HG02642 (cell line): ENCODE measurements around the gene XPNPEP1.

Source experiments
- ATAC-seq: cut with Tn5 transposase; IDR thresholded peaks from one replicate; pipeline ENCODE4 v1.9.1; 2021; ENCODE audit warnings: mild to moderate bottlenecking; ENCODE audit not compliant: unreplicated experiment, poor library complexity

XPNPEP1 gene

DNA sequence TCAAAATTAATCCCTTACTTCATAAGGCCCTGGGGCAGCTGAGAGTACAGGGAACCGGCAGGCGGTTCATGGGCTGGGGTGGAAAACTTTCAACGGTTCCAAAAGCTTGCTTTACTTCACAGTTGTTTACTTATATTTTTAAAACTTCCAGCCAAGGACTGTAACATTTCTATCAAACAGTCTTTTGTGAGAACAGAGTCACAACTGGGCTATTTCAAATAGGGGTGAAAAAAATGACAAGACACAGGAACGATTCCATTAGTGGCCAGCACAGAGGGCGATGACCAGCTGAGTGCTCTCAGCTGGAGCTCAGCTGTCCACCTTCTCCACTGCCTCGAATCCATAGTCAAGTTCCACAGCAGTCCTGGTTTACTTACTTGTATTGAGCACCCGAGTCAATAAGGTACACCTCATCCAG is 48.2 kb downstream of the XPNPEP1 start:
- ATAC-seq = no peak

DNA sequence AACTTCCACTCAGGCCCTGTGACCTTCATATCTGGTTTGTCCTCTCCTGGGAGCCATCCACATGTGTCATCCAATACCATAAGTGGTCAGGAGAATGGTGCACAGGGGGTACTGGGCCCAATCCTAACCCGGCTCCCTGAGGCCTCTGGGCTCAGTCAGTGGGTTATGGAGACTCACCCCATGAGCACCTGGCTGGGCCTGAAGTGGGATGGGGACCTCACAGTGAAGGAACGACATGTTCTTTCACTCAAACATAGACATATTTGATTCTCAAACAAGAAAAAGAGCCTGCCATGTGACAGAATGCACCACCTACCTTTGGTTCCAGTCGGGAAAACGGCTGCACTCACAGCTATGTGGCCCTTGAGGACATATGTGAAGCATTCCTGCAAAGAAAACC is 51.8 kb downstream of the XPNPEP1 start:
- no peak for ATAC-seq

DNA sequence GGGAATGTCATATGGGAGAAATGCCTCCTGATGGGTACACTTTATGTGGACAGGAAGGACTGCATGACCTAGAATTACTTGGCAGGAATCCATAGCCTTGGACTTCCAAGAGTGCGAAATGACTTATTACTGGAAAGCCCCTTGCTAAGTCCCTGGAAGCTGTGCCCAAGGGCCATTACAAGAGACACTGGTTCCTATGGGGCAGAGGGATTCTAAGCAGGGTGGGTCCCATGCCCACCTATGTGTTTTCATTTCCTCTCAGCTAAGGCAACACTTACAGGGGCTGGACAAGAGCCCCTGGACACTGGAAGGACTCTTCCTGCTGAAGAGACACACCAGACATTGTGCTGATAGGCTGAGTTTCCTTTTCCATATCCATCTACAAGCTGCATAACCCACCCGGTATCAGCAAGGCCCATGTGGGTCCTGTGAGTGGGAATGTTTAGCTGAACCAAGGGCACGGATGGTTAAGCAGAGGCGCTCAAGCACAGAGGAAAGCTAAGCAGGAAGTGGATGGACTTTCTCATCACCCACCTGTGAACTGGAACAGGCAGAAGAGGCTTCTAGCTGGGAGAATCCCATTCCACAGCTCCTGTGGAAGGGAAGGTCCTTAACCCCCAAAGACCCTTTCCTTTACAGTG is 56.2 kb downstream of the XPNPEP1 start:
- no peak for ATAC-seq

DNA sequence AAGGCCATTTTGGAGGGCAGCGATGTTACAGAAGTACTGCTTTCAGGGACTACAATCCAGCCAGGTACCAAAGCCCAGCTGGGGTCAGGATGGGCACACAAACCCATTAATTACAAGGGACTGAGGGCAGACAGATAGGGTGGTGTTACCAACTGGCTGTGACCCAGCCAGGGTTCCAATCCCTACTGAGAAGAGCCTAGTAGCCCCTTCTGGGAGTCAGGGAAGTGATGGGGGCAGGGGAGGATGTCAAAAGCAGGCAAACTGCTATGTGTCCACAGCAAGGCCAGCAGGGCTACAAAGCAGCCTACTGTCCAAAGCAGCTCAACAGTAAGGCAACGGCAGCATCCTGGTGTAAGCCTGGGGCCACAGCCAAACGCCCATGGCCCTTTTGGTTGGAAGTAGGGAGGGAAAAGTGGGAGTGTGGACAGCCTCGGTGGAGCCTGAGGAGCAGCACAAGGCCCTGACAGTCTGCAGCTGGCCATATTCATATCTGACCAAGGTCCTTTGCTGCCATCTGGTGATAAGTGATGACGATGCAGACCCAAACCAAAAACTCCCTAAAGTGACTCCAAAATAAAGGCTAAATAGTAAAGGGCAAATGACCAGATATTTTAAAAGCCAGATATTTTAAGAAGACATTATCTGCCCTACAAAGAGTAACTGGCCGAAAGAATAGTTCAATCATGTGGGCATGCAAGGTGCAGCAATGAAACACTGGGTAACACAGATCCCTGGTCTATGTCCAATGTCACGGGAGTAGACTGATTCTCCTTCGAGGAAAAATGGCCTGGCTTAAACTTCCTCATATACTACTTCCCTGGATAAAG is 56.9 kb downstream of the XPNPEP1 start:
- ATAC-seq = no peak

DNA sequence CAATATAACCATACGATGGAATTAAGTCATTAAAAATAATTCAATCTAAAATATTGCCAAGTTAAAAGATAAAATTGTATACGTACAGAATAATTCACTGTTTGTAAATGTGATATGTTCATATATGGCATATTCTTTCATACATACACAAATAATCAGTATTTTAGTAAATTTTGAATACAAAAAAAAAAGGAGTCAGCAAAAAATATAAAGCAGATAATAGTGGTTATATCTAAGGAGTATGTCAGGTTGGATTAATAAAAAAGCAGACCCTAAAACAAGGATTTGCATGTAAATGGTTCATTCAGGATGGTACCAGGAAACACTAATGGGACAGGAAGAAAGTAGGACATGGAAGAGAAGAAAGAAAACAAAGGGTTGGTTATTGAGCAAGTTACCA is 59.5 kb downstream of the XPNPEP1 start:
- ATAC-seq = no peak

DNA sequence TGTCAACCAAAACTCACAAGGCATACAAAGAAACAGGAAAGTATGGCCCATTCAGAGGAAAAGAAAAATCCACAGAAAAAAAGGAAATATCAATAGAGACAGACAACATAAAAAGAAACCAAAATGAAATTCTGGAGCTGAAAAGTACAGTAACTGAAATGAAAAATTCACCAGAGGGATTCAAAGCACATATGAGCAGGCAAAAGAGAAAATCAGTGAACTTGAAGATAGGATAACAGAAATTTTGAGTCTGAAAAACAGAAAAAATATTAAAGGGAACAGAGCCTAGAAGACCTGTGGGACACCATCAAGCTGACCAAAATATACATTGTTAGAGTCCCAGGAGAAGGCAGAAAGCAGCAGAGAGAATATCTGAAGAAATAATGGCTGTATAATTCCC is 60.6 kb downstream of the XPNPEP1 start:
- no peak for ATAC-seq

DNA sequence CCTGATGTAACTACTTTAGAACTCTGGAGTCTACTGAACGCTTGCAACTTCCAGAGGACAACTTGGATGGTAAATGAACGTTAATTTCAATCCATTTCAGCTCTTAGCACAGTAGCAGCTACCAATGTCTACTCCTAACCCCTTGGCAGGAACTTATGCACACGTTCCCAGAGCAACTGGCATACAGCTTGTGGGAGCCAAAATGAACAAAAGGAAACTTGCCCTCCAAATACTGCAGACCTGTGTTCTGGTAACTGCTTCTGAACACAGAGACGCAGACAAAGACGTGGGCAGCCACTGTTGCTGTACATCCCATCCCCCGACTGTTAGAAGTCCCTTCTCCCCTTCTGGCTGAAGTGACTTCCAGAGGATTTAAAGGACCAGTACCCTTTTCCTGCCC is 61.3 kb downstream of the XPNPEP1 start:
- ATAC-seq = no peak

DNA sequence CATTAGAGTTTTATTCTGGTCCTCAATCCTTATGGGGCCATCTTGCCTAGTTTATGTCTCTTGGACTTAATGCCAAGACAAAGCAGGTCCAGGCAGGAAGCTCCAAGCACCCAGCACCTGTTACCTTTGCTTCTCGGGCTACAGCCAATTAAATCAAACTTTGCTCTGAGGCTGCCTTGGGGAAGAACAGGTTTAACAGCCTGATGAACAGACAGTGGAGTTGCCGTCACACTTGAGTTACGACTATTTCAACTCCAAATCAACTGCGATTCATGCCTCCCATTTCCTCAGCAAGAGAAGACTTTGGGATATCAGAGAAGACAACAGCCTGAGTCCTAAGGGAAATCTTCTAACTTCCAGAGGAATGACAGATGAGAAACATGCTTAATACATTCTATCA is 62.2 kb downstream of the XPNPEP1 start:
- no peak for ATAC-seq

DNA sequence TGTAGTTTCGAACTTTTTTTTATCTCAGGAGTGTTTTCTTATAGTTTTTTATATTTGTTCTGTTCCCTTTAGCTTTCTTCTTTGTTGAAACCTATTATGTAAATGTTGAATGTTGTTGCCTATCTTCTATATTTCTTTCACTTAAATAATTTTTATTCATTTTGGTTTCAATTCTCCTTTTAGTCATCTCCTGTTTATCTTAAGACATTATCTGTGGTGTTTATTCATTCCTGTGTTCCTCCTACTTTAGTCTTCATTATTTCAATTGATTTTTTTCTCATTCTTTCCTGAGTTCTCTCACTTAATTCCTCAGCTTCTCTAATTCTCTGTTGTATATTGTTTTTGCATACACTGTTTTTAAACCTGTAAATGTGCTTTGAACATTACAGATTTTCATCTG is 64.1 kb downstream of the XPNPEP1 start:
- no peak for ATAC-seq

DNA sequence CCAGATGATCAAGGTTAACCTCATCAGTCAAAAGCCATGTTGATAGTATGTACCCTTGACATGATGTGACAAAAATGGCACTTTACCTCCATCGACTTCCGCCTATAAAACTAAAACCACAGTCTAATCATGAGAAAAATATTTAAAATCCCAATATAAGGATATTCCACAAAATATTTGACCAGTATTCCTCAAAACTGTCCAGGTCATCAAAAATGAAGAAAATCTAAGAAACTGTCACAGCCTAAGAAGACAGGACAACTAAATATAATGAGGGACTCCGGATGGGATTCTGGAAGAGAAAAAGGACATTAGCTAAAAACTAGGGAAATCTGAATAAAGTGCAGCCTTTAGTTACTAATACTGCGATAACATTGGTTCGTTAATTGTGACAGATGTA is 67.6 kb downstream of the XPNPEP1 start:
- no peak for ATAC-seq

DNA sequence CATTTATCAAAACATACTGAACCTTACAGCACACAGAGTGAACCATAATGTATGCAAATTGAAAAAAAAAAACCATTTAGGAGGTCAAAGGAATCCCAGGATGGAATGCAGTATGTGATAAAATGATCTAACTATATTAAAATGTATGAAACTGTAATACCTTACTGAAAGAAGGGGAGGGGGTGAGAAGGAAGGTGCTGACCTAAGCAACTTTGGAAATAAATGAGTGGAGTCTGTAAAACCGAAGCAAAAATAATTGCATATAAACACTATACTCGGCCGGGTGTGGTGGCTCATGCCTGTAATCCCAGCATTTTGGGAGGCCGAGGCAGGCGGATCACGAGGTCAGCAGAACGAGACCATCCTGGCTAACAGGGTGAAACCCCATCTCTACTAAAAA is 69.4 kb downstream of the XPNPEP1 start:
- no peak for ATAC-seq

DNA sequence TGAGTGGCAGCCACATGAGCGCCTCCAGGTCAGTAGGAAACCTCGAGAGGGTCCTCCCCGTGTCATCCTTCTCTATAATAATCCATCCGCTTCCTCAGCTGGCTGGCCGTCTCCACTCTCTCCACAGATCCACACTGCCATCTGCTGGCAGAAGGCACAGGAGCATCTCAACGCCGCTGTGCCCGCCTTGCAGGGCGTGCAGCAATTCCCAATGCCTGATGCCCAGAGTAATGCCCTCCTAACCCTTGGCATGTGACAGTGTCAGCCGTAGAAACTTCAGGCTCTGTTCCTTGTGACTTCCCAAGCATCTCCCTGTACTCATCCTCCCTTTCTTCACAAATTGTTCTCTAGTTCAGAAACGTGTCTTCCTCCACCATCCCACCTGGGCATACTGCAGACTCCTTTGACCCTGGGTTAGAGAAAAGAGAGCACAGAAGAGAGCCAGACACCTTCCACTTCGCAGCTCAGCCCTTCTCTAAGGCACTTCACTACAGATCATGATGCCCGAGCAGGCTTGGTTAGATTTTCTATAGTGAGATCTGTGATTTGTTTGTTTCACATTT is 70.8 kb downstream of the XPNPEP1 start:
- peak; percentile 94 for ATAC-seq

DNA sequence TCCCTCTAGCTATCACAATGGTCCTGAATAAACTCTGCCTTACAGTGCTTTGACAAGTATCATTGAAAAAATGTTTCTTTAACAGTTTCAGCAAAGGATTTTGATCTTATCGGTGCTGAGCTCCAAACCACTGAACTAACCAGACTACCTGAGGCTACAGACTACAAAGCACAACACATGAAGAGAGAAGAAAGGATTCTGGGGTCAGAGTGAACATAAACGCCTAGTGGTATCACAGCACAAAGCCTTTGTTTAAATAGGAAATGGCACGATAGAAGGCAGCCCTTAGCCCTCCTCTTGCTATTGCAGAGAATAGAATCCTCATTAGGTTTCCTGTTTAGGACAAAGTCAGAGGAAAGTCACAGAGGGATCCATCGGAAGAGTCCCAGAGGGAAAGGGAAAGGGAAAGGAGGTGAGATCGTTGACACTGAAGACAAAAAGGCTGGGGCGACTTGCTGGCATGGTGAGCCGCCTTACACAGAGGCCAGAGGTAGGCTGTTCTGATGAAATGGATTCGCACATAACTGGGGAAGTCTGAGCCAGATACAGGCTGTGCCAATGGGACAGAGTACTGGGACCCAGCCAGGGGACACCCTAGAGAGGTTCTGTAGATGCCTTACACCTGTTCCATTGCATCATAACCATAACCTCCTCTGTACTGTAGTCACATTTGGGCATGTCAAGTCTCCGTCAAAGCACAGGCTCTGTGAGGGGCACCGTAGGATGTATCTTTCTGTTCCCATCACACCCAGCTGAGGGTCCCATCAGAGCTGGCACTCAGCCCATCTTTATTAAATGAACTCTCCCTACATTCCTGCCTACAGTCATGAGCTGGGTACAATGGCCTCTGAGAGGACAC is 71.5 kb downstream of the XPNPEP1 start:
- ATAC-seq = peak; percentile 10

DNA sequence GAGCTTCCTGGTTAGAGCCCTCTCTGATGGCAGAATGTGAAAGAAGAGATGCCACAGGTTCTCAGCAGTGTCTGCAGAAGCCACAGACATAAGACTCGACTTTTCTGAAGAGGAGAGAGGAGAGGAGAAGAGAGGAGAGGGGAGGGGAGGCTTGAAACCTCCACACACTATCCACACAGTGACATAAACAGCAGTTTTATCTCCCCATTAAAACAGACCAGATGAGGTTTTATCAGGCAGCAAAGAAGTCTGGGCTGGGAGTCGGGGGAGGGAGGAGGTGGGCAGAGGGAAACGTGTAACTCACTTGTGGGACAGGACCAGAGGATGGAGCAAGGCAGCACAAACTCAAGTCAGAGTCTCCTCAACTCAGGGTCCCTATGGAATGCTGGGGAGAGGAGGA is 76.5 kb downstream of the XPNPEP1 start:
- ATAC-seq = no peak

DNA sequence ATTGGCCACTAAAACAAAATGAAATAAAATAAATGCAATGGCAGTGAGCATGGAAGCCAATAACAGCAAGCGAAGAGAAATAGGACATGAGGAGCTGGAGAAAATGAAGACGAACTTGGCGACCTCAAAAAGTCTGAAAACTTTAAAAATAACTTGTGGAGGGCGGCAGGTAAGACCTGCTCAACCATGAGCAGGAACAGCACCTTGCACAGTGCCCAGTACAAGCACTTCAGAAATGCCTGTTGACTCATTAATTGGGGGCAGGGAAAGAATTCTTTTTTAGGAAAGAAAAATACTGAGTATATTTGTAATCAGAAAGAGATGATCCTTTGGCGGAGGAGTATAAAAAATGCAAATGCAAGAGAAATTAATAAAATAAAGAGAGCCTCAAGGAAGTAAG is 78.0 kb downstream of the XPNPEP1 start:
- no peak for ATAC-seq

DNA sequence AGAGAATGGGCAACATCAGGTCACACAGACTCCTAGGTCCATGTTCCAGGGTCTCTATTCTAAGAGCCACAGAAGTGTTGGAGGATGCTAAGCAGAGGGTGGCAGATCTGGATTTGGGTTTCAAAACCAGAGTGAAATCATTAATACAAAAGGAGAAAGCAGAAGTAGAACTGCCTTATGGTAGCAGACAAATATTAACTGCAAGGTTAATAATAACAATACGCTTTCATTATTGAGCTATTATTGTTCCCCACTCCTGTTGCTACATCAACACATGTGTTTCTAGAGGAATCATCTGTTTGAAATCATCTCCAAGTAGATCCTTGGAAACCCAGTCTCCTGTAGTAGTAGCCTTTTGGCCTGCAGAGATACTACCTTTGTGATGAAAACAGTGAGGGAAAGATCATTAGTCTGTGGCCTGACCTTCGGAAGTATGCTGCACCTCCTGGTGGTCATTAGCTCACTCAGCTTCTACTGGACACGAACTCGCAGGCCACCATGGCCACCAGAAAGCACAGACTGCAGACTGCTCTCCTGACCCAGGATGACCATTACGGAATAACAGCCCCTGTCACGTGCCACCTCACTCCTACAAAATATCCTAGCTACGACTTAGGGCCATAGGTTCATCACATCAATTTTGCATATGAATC is 84.6 kb downstream of the XPNPEP1 start:
- ATAC-seq = no peak

DNA sequence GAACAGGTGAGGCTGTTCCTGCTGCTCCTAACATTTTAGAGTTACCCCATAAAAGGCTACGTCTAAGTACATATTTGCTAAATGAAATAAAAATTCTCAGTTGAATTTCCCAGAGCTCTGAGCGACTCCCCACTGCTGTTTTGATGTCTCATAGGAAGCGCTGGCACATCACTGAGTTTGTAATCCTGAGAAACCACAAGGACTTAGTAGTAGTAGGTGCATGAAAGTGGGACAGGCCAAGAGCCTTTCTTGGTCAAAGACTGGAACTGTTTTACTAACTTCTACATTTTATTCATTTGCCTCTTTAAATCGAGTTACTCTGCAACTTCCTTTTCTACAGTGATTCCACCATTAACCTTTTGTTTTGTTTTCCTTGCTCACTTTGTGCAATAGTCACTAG is 85.9 kb downstream of the XPNPEP1 start:
- no peak for ATAC-seq

DNA sequence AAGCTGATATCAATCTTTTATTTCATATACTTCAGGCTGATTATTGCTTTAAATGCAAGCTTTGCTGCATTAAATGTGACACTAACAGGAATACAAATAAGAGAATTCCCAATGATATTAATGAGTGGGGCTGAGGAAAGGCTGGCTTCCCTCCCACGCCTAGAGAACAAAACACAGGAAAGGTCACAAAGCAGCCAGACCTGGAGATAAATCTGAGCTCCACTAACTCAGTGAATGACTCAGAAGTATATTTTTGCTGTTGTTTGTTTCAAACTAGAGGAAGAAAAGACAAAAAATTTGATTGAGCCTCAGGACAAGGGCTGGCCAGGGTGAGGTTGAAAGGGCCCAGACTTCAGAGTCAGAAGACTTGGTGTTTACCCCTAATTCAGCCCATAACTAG is 88.1 kb downstream of the XPNPEP1 start:
- ATAC-seq = no peak

DNA sequence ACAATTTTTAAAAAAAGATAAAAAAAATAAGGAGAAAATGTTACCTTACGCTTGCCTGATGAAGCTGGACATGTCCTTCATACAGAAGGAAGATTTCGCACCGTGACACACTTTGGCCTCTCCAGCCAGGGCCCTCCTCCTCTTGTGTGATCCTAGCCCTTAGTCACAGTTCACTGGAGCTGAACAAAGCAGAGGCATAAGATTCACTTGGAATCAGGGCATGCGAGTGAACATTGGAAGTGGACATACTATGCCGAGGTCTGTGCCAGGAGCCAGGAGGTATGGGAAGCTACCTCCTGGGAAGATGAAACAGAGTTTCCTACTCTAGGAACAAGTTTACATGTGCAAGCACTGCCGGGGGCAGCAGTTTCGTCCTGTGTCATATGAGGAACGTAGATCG is 91.5 kb downstream of the XPNPEP1 start:
- ATAC-seq = no peak

DNA sequence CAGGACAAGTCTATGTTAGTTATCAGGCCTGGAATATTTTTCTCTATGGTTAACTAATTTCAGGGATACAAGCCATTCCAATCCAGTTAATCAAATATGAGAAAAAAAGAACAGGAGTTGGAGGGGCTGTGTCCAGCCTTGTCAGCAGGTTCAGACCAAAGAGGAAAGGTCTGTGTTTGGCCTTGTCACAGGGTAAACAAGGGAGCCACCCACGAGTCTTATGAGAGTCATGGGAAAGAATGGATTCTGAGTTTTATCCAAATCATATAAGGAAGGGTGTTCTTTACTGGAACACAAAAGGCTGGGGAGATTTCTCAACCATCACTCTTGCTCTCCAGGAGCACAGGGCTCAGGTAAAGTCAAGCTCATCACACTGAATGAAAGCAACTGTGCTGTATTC is 99.1 kb downstream of the XPNPEP1 start:
- no peak for ATAC-seq
